ENCODE measurements around the gene KRI1.
A peak's percentile ranks its signal among the peaks of the same experiment; 100 is the strongest.

The KRI1 gene

GRCh38 chr19:10566658-10567410, 1.0 kb upstream of the KRI1 start:
- in situ Hi-C loops (cut with HindIII; ENCODE audit: low sequenced_read_pairs) = no loop called here
- H3K4me3 ChIP-seq (ENCODE audit: low read depth, low read length) = peak overlapping the region; percentile 94
- TF ChIP-seq CTCF (IDR thresholded peaks at IDR 0.05; ENCODE audit: low read depth, low read length) = no peak
- no peak for DNase-seq (ENCODE audit: low read depth, low spot score)

- no peak for DNase-seq (ENCODE audit: low read depth, low spot score)
- in situ Hi-C loops (cut with HindIII; ENCODE audit: low sequenced_read_pairs) = no loop called here
- peak overlapping the region; percentile 94 for H3K4me3 ChIP-seq (ENCODE audit: low read depth, low read length)
- no peak for TF ChIP-seq CTCF (IDR thresholded peaks at IDR 0.05; ENCODE audit: low read depth, low read length)
These were observed 523 bp upstream of the KRI1 start for GRCh38 chr19:10566408-10566657.

GRCh38 chr19:10565028-10565566, 713 bp downstream of the KRI1 start:
- in situ Hi-C loops (cut with HindIII; ENCODE audit: low sequenced_read_pairs) = no loop called here
- peak; percentile 39 for TF ChIP-seq CTCF (IDR thresholded peaks at IDR 0.05; ENCODE audit: low read depth, low read length)
- DNase-seq (ENCODE audit: low read depth, low spot score) = peak; percentile 32
- H3K4me3 ChIP-seq (ENCODE audit: low read depth, low read length) = peak overlapping the region; percentile 94

GRCh38 chr19:10562609-10563008, 3.2 kb downstream of the KRI1 start:
- in situ Hi-C loops (cut with HindIII; ENCODE audit: low sequenced_read_pairs) = no loop called here
- no peak for TF ChIP-seq CTCF (IDR thresholded peaks at IDR 0.05; ENCODE audit: low read depth, low read length)
- no peak overlapping the region for H3K4me3 ChIP-seq (ENCODE audit: low read depth, low read length)
- no peak for DNase-seq (ENCODE audit: low read depth, low spot score)

- DNase-seq (ENCODE audit: low read depth, low spot score) = no peak
- no peak overlapping the region for H3K4me3 ChIP-seq (ENCODE audit: low read depth, low read length)
- no peak for TF ChIP-seq CTCF (IDR thresholded peaks at IDR 0.05; ENCODE audit: low read depth, low read length)
- in situ Hi-C loops (cut with HindIII; ENCODE audit: low sequenced_read_pairs) = no loop called here
These were observed 5.7 kb downstream of the KRI1 start for GRCh38 chr19:10560154-10560553.

- no peak overlapping the region for H3K4me3 ChIP-seq (ENCODE audit: low read depth, low read length)
- in situ Hi-C loops (cut with HindIII; ENCODE audit: low sequenced_read_pairs) = no loop called here
- TF ChIP-seq CTCF (IDR thresholded peaks at IDR 0.05; ENCODE audit: low read depth, low read length) = no peak
- no peak for DNase-seq (ENCODE audit: low read depth, low spot score)
These were observed 8.1 kb downstream of the KRI1 start for GRCh38 chr19:10557603-10558197.
